Measurements from ENCODE around the gene ST3GAL4. TPM values are rescaled to one million over a fixed set of nuclear protein-coding genes. Genes with fewer than 3 reads are reported as not detected.

Gene ST3GAL4
- total and polyA plus RNA-seq, 2 of the 8 experiments (the other 6 are each of a cell fraction or from before 2014, with no cell fraction given) = 15.6 to 20.0 TPM

DNA sequence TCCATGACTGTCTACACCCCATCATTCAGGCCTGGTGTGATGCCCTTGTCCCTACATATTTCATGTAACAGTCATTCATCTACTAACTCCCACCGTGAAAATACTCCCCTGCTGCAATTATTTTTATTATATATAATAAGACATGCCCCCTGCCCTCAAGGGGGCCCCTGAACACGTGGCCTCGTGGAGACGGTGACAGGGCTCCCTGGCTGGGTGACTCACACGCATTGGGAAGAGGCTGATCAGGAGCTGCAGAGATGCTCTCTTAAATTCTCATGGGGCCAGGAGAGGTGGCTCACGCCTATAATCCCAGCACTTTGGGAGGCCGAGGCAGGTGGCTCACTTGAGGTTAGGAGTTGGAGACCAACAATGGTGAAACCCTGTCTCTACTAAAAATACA, 88.6 kb downstream of the ST3GAL4 start:
- CTCF ChIA-PET (ENCODE audit: partially characterized antibody) = interaction anchor here (0.9 to 5.6 kb wide), 18 partner anchors 9 to 546 kb away, joined by 3 to 54 read pairs (median 5); no protein-coding TSS in a partner anchor

More for the DNA sequence above, 88.6 kb downstream of the ST3GAL4 start:
- Histone ChIP-seq H3K23ac (ENCODE audit: insufficient read length) (no peak overlapping the region), H2AK5ac (ENCODE audit: low read depth, low read length) (no peak overlapping the region), H2BK12ac (ENCODE audit: low read depth, low read length) (no peak overlapping the region), H2BK15ac (ENCODE audit: low read length) (no peak overlapping the region), H3K27me3 (replicated peaks in 1 of 4; ENCODE audit: control insufficient read depth in 3 of 4, extremely low read depth in 1 of 4, insufficient read depth in 3 of 4, low read length in 3 of 4) (no peaks in the 10 kb centered on the region), H4K91ac (replicated peaks; ENCODE audit: insufficient read length, low read length) (no peak overlapping the region), H3K9ac (replicated peaks in 1 of 4; ENCODE audit: extremely low read depth in 1 of 4, low read depth in 3 of 4, low read length in 3 of 4) (no peak overlapping the region), H3K56ac (replicated peaks; ENCODE audit: insufficient read length, low read depth, low read length) (no peak overlapping the region), H3K79me2 (ENCODE audit: control insufficient read depth in 1 of 2, insufficient read depth in 2 of 2, low read length in 2 of 2) (no peaks in the 10 kb centered on the region), H3K9me3 (ENCODE audit: insufficient read depth in 2 of 2, low read depth in 1 of 2, low read length in 1 of 2) (no peaks in the 10 kb centered on the region), H2BK120ac (replicated peaks; ENCODE audit: low read depth, low read length) (no peak overlapping the region), H2AFZ (ENCODE audit: low read length) (no peak overlapping the region), H2BK5ac (ENCODE audit: low read depth, low read length) (no peak overlapping the region), H3K36me3 (ENCODE audit: control insufficient read depth in 2 of 4, insufficient read depth in 4 of 4, low read length in 3 of 4) (no peaks in the 10 kb centered on the region), H3K4me2 (ENCODE audit: insufficient read depth in 1 of 2, low read depth in 2 of 2, low read length in 2 of 2) (no peak overlapping the region), H3K79me1 (ENCODE audit: low read depth, low read length) (no peaks in the 10 kb centered on the region), H3K23me2 (ENCODE audit: low read depth, low read length) (no peaks in the 10 kb centered on the region), H2BK20ac (ENCODE audit: low read length) (no peak overlapping the region), H4K20me1 (replicated peaks in 1 of 2; ENCODE audit: control insufficient read depth in 1 of 2, insufficient read depth in 2 of 2, low read length in 2 of 2) (no peaks in the 10 kb centered on the region), H3K14ac (ENCODE audit: insufficient read length) (no peak overlapping the region), H4K5ac (ENCODE audit: insufficient read length, low read depth, low read length) (no peak overlapping the region), H3K27ac (ENCODE audit: low read depth, low read length) (no peak overlapping the region), H3K4me1 (replicated peaks in 1 of 4; ENCODE audit: control insufficient read depth in 3 of 4, insufficient read depth in 4 of 4, low read length in 3 of 4) (peaks cover 4 to 11% (median 8%) of the 10 kb centered on the region in 4 experiments; a peak in 5 of 7 replicates), H3K4me3 (ENCODE audit: extremely low read depth in 1 of 4, insufficient read depth in 2 of 4, low read depth in 3 of 4, low read length in 4 of 4) (no peak overlapping the region), H4K8ac (ENCODE audit: extremely low read depth, insufficient read depth, low read length) (no peak overlapping the region), H3K18ac (ENCODE audit: extremely low read depth, low read length) (no peak overlapping the region), H3K4ac (replicated peaks; ENCODE audit: insufficient read length, low read depth, low read length) (no peak overlapping the region)
- TF ChIP-seq, protein P1, sequence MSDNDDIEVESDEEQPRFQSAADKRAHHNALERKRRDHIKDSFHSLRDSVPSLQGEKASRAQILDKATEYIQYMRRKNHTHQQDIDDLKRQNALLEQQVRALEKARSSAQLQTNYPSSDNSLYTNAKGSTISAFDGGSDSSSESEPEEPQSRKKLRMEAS (IDR thresholded peaks at IDR 0.05) = no peak
- no peak for TF ChIP-seq PHF8 (conservative IDR thresholded peaks at IDR 0.05; ENCODE audit: low read depth, low read length)
- FAIRE-seq = no peak
- 90% methylated on average over 7 of the region's 7 CpGs; no CpG with 5 or more reads in 1 of the 2 experiments for WGBS, 2 experiments (ENCODE audit: extremely low coverage in 1 of 2, insufficient coverage in 1 of 2, insufficient read length in 1 of 2, insufficient replicate concordance in 2 of 2, low coverage in 1 of 2, low lambda C conversion rate in 2 of 2, missing lambda C conversion rate in 1 of 2)
- DNase-seq (ENCODE audit: low read depth in 1 of 2, low spot score in 2 of 2) = no peak
- POLR2A ChIA-PET (ENCODE audit: partially characterized antibody) = interaction anchor here (1.5 kb wide), 1 partner anchor 140 kb away, joined by 4 read pairs; the partner anchor contains the start of gene DCPS
